ENCODE results near the gene MOAP1. TPM values are rescaled to one million over a fixed set of nuclear protein-coding genes. Genes with fewer than 3 reads are reported as not detected.
"Not testable (repeated sequence)": the region's sequence is repeated elsewhere in the genome, so short reads cannot be mapped to it uniquely, and the experiment has no call there.

MOAP1 gene, protein sequence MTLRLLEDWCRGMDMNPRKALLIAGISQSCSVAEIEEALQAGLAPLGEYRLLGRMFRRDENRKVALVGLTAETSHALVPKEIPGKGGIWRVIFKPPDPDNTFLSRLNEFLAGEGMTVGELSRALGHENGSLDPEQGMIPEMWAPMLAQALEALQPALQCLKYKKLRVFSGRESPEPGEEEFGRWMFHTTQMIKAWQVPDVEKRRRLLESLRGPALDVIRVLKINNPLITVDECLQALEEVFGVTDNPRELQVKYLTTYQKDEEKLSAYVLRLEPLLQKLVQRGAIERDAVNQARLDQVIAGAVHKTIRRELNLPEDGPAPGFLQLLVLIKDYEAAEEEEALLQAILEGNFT
- total RNA-seq (2021) (9.2 and 9.3 TPM in 2 replicates), Bru-seq, nascent RNA (percentile 75 among the genes with signal in this experiment), BruChase-seq, experiment 1, labeled RNA remaining after a 2-hour chase (percentile 91 among the genes with signal in this experiment), BruChase-seq, experiment 2, labeled RNA remaining after a 6-hour chase (percentile 72 among the genes with signal in this experiment)
- long read RNA-seq, transcript MOAP1-201 (3 exons, 2,441 nt), result major isoform, 14 of 15 reads
- long read RNA-seq, partial matches to known transcripts, result 1 of 15 reads
- long read RNA-seq, other reads (novel, unspliced or antisense), result 0 of 15 reads

DNA sequence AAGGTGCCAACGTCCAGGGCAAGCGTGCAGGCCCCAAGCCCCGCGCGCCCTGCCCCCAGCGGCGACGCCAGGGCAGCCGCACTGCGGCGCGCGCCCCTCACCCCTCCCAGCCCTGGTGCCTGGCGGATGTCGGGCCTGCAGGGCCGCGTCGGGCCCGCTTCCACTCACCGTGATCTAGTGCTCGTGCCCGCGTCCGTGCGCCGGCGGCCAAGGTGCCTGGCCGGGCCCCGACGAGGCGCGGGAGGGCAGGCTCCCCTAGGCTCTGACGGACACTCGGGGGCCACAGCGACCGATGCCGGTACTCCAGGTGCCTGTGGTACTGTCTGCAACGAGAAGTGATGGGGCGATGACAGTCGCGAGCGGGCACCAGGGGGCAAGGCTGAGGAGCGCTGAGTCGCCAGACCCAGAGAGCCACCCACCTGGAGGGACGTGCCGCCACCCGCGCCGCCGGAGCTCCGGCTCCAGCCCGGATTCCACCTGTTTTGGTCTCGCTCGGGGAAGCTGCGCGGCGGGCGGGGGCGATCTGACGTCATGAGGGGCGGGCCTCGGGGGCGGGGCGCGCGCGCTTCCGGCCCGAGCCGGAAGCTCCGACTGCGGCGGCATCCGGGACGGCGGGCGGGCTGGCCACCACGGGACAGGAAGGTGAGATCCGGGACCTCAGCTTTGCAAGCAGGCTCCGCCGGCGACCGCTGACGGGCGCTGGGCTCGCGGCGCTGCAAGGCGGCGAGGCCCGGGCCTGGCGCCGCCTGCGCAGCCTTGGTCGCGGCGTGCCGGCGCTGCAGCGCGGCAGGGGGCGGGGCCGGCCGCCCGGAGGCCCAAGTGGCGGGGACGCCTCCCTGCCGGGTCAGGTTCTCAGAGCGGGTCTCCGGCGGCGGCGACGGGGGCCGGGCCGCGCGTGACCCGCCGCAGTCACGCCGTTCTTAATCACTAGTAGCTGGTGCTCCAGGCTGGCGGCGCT is at the start of gene MOAP1, which contains the start of gene LYSET:
Gene MOAP1 (minus strand): TSS at position 507 of the 958 bp plus-strand sequence. CDS start 655 bp downstream, outside the sequence.
Gene LYSET (plus strand): TSS at position 927 of the 958 bp plus-strand sequence. CDS start 89 bp downstream, outside the sequence.
- H3K9me3 ChIP-seq (ENCODE audit: insufficient read depth, low read depth), result no peaks in the 10 kb centered on the region
- peak; percentile 73 to 74 for DNase-seq
- H3K9me2 ChIP-seq (ENCODE audit: insufficient read depth), result no peaks in the 10 kb centered on the region
- peaks cover 38% of the 10 kb centered on the region for H3K79me2 ChIP-seq (ENCODE audit: low read depth)
- TF ChIP-seq CTCF (conservative IDR thresholded peaks at IDR 0.05) (no peak; the same call in 1 of the 2 replicates), EZH2 (IDR thresholded peaks at IDR 0.05; ENCODE audit: low read depth) (no peak)
- CTCF ChIA-PET, result interaction anchor here (0.6 kb wide), 2 partner anchors 147 to 286 kb away, joined by 3 to 4 read pairs; no protein-coding TSS in a partner anchor
- peaks cover 26% of the 10 kb centered on the region for H3K4me1 ChIP-seq (replicated peaks; ENCODE audit: insufficient read depth)
- peak within 1 kb of the TSS; percentile 96 for H3K4me3 ChIP-seq
- intact Hi-C loops (cut with micrococcal nuclease; ENCODE audit: unreplicated experiment), result loop anchor here (2.0 kb wide), 1 partner anchor 22 kb away; the partner anchor contains the start of genes GON7 and UBR7
- H2AFZ ChIP-seq, result peak within 1 kb of the TSS; percentile 100
- H3F3A ChIP-seq (ENCODE audit: insufficient read depth, low read depth), result peaks cover 16% of the 10 kb centered on the region
- H4K20me1 ChIP-seq (ENCODE audit: insufficient read depth), result peaks cover 12% of the 10 kb centered on the region; the same call in 1 of the 2 replicates
- no peaks in the 10 kb centered on the region for H3K27me3 ChIP-seq (ENCODE audit: insufficient read depth, low read depth)
- BruUV-seq (replicated peaks), result no TSS peak
- peak within 1 kb of the TSS; percentile 82 for H3K27ac ChIP-seq
- POLR2A ChIA-PET (ENCODE audit: unreplicated experiment), result interaction anchor here (0.6 kb wide), 1 partner anchor 15 kb away, joined by 3 read pairs; no protein-coding TSS in a partner anchor
- H3K4me2 ChIP-seq, result peak within 1 kb of the TSS; percentile 100
- H3K36me3 ChIP-seq (ENCODE audit: low read depth), result peaks cover 14% of the 10 kb centered on the region; the same call in 1 of the 2 replicates

DNA sequence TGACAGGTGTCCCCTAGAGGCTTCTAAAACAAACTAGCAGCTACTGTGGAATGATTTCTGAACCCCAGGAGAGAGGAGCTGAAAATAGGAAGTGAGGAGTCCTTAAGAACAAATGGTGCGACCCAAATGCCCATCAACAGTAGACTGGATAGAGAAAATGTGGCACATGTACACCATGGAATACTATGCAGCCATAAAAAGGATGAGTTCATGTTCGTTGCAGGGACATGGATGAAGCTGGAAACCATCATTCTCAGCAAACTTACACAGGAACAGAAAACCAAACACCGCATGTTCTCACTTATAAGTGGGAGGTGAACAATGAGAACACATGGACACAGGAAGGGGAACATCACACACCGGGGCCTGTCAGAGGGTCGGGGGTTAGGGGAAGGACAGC is 48.4 kb upstream of the MOAP1 start:
- H3K79me2 ChIP-seq (ENCODE audit: low read depth); H3K27me3 ChIP-seq (ENCODE audit: insufficient read depth, low read depth); H3K27ac ChIP-seq; H3K4me1 ChIP-seq (replicated peaks; ENCODE audit: insufficient read depth); BruUV-seq (replicated peaks); H4K20me1 ChIP-seq (ENCODE audit: insufficient read depth); H3K4me3 ChIP-seq; H3K4me2 ChIP-seq; DNase-seq; POLR2A ChIA-PET (ENCODE audit: unreplicated experiment); H3K9me3 ChIP-seq (ENCODE audit: insufficient read depth, low read depth); H3K9me2 ChIP-seq (ENCODE audit: insufficient read depth); H3K36me3 ChIP-seq (ENCODE audit: low read depth); CTCF ChIA-PET; H2AFZ ChIP-seq; H3F3A ChIP-seq (ENCODE audit: insufficient read depth, low read depth): not testable (repeated sequence)
- intact Hi-C loops (cut with micrococcal nuclease; ENCODE audit: unreplicated experiment), result loop anchor here (5.0 kb wide), 1 partner anchor 309 kb away; no protein-coding TSS in a partner anchor

DNA sequence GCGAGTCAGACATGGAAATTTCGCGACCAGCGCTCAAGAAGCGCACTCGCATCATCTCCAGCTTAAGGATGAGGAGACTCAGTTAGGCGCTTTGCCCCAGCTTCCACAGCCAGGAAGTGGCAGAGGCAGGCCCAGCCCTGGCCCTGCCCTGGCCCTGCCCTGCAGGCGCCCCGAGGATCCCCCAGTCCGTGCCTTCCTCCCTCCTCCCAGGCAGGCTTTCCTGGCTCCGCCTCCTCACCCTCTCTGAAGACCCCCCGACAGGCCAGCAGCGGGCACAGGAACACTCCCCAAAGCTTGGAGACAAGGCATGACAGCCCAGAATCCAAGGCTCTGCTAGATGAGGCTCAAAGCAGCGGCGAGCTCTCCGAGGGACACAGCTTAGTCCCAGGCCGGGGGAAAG is 47.5 kb upstream of the MOAP1 start:
- DNase-seq, result no peak
- Histone ChIP-seq H3F3A (ENCODE audit: insufficient read depth, low read depth) (peaks cover 4% of the 10 kb centered on the region; the same call in 1 of the 2 replicates), H2AFZ (no peak overlapping the region), H3K4me3 (no peak overlapping the region), H3K36me3 (ENCODE audit: low read depth) (no peaks in the 10 kb centered on the region; the same call in 1 of the 2 replicates), H4K20me1 (ENCODE audit: insufficient read depth) (no peaks in the 10 kb centered on the region), H3K4me2 (no peak overlapping the region), H3K27me3 (ENCODE audit: insufficient read depth, low read depth) (no peaks in the 10 kb centered on the region), H3K9me3 (ENCODE audit: insufficient read depth, low read depth) (no peaks in the 10 kb centered on the region), H3K4me1 (replicated peaks; ENCODE audit: insufficient read depth) (no peaks in the 10 kb centered on the region), H3K27ac (no peak overlapping the region), H3K9me2 (ENCODE audit: insufficient read depth) (no peaks in the 10 kb centered on the region), H3K79me2 (ENCODE audit: low read depth) (no peaks in the 10 kb centered on the region)
- CTCF ChIA-PET, result no interaction called here
- BruUV-seq (replicated peaks), result no TSS peak
- intact Hi-C loops (cut with micrococcal nuclease; ENCODE audit: unreplicated experiment), result loop anchor here (5.0 kb wide), 1 partner anchor 310 kb away; no protein-coding TSS in a partner anchor
- POLR2A ChIA-PET (ENCODE audit: unreplicated experiment), result no interaction called here
- TF ChIP-seq CTCF (conservative IDR thresholded peaks at IDR 0.05), result no peak
- no peak for TF ChIP-seq EZH2 (IDR thresholded peaks at IDR 0.05; ENCODE audit: low read depth)

Data from PC-9 (cell line).